ENCODE results near the gene REM2.
"Not testable (repeated sequence)": the region's sequence is repeated elsewhere in the genome, so short reads cannot be mapped to it uniquely, and the experiment has no call there.

Gene REM2

GRCh38 chr14:22896760-22897159, 13.7 kb downstream of the REM2 start:
- DNase-seq (ENCODE audit: low read depth in 2 of 2): no peak

- no peak for DNase-seq (ENCODE audit: low read depth in 2 of 2)
These were observed 14.3 kb downstream of the REM2 start for GRCh38 chr14:22897357-22897756.

- DNase-seq (ENCODE audit: low read depth in 2 of 2): no peak
These were observed 15.5 kb downstream of the REM2 start for GRCh38 chr14:22898302-22899090.

DNA sequence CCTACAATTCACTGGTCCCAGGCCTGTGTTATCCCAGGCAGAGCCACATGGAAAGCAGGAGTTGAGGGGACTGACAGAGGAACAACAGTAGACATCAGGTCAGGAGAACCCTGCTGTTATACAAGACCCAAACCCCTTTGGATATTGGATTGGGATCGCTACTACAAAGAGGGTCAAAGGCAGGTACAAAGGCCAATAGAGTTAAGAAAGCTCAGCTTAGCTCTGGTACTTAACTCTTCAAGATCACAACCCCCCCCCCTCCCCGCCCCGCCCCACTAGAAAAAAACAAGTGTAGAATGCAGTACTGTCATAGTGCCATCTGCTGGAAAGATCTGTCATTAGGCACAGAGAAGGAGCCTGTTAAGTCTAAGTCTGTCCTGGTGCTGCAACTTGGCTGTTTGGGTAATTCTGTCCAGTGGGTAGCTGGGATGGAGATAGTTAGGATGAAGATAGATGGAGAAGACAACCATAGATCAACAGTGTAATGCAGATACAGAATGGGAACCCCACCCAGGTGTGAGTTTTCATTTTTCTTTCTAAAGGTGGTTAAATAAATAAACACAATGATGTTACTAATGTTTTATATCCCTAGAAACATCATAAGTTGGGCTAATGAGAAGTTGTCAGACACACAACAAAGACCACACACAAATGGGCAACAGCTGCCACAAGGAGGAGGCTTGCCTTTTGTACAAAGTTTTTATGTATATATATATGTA, 17.2 kb downstream of the REM2 start:
- peak in 1 of 2 donors; percentile 45 for DNase-seq (ENCODE audit: low read depth in 2 of 2)

GRCh38 chr14:22901799-22902198, 18.8 kb downstream of the REM2 start:
- DNase-seq (ENCODE audit: low read depth in 2 of 2): no peak

- DNase-seq (ENCODE audit: low read depth in 2 of 2): no peak
These were observed 20.7 kb downstream of the REM2 start for GRCh38 chr14:22903742-22904087.

DNA sequence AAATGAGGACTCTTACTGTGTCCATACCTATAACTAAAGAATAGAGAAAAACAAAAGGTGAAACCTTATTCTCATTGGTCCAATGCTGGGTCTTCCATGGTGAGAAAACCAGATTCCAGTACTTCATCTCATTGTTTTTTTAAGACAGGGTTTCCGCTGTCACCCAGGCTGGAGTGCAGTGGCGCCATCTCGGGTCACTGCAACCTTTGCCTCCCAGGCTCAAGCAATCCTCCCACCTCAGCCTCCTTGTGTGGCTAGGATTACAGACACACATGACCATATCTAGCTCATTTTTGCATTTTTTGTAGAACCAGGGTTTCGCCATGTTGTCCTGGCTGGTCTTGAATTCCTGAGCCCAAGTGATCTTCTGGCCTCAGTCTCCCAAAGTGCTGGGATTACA, 22.6 kb downstream of the REM2 start:
- DNase-seq (ENCODE audit: low read depth in 2 of 2): no peak

DNA sequence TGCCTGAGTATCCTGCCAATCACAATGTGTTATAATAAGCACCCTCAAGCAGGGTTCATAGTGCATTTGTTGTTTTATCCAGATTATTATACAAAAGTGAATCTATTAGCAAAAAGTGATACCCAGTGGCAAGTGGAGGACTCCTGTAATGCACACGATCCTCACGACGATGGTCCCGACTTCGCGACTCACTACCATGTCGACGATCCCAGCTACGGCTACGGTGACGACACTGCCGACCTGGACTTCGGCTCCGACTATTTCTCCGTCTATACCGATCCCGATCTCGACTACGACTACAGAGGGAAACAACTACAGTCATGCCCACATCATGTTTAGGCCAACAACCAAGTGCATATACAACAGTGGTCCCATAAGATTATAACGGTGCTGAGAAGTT, 23.1 kb downstream of the REM2 start:
- no peak for DNase-seq (ENCODE audit: low read depth in 2 of 2)

DNA sequence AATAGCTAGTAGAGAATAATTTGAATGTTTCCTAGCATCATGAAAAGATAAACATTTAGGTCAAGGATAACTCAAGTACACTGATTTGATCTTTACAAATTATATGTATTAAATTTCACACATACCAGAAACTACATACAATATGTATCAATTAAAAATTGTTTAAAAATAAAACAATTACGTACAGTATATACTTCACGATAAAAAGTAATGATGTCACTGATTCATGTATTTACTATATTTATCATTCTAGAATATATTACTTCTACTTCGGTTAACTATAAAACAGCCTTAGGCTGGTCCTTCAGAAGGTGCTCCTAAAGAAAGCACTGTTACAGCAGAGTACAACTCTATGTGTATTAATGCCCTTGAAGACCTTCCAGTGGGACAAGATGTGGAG, 24.4 kb downstream of the REM2 start:
- no peak for DNase-seq (ENCODE audit: low read depth in 2 of 2)

DNA sequence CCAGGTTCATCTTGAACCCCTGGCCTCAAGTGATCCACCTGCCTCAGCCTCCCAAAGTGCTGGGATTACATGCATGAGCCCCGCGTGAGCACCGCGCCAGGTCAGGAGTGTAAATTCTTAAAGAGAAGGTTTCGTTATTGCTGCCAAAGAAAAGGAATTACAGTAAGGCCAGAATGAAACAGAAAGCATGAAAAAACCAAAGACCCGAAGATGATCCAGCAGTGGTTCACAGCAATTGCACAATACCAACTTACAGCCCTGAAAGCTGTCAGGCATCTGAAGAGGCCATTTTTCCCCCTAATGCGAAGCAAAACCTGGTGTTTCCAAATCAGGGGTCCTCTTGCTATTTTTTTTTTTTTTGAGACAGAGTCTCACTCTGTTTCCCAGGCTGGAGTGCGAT, 25.6 kb downstream of the REM2 start:
- no peak for DNase-seq (ENCODE audit: low read depth in 2 of 2)

DNA sequence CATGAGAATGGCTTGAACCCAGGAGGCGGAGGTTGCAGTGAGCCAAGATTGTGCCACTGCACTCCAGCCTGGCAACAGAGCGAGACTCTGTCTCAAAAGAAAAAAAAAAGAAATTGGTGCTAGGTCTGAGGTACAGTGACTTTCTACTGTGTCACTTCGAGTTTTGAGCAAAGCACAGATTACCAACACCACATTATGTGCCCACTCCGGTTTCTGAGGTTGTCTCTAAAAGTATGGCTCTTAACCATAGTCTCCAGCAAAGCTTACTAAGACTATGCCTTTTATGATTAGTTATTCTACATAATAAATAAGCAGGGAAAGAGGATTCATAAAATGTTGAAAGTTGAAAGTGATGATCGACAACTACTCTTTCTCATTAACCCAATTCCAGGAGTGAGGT, 27.9 kb downstream of the REM2 start:
- no peak for DNase-seq (ENCODE audit: low read depth in 2 of 2)

GRCh38 chr14:22914836-22915235, 31.8 kb downstream of the REM2 start:
- DNase-seq (ENCODE audit: low read depth in 2 of 2): not testable (repeated sequence)

DNA sequence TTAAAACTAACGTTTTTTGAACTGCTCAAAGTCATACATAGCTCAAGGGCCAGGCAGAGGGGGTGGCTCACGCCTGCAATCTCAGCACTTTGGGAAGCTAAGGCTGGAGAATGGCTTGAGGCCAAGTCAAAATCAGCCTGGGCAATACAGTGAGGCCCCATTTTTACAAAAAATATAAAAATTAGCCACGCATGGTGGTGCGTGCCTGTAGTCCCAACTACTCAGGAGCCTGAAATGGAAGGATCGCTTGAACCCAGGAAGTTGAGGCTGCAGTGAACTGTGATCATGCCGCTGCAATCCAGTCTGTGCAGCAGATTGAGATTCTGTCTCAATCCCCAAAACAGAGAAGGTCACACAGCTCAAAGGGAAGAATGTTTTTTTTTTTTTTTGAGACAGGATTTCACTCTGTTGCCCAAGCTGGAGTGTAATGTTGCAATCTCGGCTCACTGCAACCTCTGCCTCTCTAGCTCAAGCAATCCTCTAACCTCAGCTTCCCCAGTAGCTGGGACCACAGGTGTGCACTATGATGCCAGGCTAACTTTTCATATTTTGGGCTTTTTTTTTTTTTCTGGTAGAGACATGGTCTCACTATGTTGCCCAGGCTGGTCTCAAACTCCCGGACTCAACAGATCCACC, 33.0 kb downstream of the REM2 start:
- DNase-seq (ENCODE audit: low read depth in 2 of 2): no peak

DNA sequence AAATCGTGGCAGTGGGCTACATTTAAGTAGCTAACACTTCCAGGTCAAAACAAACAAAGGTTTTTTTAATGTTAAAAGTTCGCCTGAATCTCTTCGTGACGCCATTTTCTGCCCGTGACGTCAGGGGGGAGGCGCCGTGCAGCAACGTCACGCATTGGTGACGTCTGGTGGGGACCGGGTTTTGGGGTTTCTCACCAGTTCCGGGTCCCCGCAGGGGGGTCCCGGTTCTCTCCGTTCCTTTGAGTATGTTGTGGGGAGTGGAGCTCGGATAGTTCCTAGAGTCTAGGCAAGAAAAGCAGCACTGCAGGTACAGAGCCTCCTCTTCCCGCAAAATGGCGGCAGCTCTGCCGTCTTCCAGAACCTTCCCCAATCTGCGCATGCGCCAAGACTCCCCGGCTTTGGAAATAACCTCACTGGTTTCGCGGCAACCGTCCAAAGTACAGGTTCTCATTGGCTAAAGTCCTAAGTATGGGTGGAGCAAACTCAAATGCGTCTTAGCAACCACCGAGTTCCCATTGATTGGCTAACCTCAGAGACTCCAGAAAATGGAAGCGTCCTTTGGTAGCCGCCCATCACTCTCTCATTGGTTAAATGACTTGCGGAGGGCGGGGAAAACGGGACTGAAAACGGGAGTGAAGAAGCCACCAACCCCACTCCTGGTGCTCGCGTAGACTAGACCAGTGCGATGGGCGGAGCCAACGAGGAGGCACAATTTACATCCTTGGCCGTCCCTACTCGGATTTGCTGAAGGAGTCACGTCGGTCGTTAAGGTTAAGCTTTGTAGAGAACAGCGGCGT, 36.0 kb downstream of the REM2 start, which contains the start of gene RBM23:
TSS of gene RBM23 (minus strand) at position 346 of the 797 bp plus-strand sequence.
- DNase-seq (ENCODE audit: low read depth in 2 of 2): peak; percentile 100

GRCh38 chr14:22919601-22919921, 36.5 kb downstream of the REM2 start:
- DNase-seq (ENCODE audit: low read depth in 2 of 2): no peak

DNA sequence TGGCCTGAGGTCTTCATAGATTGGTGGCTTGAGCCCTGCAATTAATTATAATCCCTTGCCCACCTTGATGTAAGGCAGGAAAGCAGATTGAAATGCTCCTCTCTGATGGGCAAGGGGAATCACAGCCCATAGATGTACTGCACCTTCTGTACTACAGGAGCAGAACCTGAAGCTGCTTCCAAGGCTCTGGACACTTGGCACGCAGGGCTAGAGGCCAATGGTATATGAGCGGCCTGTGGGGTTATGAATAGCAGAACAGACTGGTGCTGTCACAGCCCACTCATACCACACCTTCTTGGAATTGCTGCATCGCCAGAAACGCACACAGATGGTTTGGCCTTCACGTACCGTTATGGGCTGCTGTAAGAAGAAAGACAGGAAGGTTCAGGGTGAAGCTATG, 37.7 kb downstream of the REM2 start:
- no peak for DNase-seq (ENCODE audit: low read depth in 2 of 2)

DNA sequence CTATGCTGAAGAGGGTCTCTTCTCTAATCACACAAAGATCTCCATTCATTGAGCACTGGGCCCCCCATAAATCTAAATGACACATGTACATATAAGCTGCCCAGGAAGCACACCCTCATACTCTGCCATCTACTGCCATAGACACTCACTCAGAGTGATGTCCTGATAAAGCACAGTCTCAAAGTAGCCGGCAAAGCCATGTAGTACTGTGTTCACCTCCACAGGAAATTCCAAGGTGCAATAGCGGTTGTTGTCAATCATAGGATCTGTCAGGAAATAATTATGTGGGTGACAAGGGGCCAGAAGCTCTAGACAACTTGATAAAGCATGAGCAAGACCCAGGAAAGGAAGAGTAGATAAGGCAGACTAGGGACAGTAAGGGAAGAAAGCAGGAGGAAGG, 39.3 kb downstream of the REM2 start:
- DNase-seq (ENCODE audit: low read depth in 2 of 2): no peak

GRCh38 chr14:22923746-22924145, 40.7 kb downstream of the REM2 start:
- no peak for DNase-seq (ENCODE audit: low read depth in 2 of 2)

DNA sequence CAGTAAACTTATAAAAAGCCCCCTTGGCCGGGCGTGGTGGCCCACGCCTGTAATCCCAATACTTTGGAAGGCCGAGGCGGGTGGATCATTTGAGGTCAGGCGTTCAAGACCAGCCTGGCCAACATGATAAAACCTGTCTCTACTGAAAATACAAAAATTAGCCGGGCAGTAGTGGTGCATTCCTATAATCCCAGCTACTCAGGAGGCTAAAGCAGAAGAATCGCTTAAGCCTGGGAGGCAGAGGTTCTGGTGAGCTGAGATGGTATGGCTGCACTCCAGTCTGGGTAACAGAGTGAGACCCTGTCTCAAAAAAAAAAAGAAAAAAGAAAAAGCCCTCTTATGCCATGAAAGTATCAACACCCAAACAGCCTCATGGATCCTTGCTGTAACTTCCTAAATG, 42.5 kb downstream of the REM2 start:
- DNase-seq (ENCODE audit: low read depth in 2 of 2): no peak

DNA sequence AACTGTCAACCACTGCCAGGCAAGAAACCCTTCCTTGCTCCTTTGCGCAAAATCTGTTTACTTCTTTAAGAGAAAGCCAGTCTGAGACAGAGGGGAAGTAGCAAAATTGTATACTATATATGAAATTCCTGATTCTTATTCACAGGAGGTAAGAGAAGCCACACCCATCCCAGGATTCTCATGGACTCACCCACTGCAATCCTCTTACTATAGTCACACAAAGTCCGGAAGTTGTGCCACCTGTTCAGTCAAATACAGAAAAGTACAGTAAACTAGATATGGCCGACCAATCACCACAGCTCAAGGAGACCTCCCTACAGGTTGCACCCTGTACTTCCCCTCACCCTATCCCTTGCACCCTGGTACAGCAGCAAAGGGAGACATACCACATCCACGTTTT, 43.3 kb downstream of the REM2 start:
- DNase-seq (ENCODE audit: low read depth in 2 of 2): no peak

- DNase-seq (ENCODE audit: low read depth in 2 of 2): no peak
These were observed 45.4 kb downstream of the REM2 start for GRCh38 chr14:22928237-22929103.

Measured in stimulated activated CD4-positive, alpha-beta T cell treated with anti-CD3 and anti-CD28 coated beads, Interleukin-15, amount 100 ng/mL, for 48 hours (primary cell).